ENCODE results near the gene PHOSPHO1.
"Not testable (repeated sequence)": the region's sequence is repeated elsewhere in the genome, so short reads cannot be mapped to it uniquely, and the experiment has no call there.

PHOSPHO1 gene, protein sequence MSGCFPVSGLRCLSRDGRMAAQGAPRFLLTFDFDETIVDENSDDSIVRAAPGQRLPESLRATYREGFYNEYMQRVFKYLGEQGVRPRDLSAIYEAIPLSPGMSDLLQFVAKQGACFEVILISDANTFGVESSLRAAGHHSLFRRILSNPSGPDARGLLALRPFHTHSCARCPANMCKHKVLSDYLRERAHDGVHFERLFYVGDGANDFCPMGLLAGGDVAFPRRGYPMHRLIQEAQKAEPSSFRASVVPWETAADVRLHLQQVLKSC

DNA sequence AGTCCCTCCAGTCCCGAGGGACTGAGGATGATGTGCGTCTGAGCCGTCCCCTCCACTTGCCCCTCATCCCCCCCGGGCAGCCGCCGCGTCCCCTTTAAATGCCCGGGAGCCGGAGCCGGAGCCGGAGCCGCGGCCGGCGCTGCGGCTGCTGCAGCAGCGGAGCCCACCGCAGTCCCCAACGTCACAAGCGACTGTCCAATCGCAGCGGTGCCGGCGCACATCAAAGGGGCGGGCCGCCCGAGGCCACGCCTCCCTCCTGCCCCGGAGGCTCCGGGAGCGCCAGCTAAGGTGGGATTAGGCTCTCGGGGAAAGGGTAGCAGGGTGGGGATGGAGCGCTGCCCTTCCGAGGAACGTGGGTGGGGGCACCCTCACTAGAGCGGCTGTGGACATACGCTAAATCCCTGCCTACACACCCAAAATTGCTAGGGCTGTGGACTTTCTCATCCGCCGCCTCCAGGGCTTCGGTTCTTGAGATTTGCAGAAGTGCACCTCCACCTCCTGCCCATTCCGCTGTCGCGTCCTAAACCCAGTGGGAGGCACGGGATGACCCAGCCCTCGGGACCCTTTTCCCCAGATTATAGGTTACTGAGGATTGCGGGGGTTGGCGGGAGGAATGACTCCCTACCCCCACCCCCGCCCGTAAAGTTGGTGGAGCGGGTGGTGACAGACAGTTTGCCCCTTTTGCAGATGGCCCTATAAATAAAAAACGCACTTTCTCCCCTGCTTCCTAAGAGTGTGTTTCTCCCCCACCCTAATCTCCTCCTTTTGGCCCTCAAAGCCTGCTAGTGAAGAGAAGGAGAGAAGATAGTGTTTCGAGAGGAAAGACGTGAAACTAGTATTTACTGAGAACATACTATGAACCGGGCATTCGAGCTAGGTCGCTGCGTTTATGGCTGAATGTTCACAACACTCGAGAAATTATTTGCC is at the start of gene PHOSPHO1:
Gene PHOSPHO1, minus strand, starts transcription at position 152 of the 927 bp plus-strand sequence. CDS start 4,096 bp downstream, outside the sequence.
- DNase-seq = peak; percentile 89

DNA sequence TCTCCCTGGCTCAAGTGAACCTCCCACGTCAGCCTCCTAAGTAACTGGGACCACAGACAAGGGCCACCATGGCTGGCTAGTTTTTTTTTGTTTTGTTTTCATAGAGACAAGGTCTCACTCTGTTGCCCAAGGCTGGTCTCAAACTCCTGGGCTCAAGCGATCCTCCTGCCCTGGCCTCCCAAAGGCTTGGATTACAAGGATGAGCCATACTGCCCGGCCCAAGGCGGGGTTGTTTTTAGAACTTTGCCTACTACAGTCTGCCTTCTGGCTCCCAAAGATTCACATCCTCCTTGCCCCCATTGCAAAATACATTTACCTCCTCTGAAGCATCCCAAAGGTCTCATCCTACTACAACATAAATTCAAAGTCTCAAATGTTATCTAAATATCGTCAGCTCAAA is 49.5 kb upstream of the PHOSPHO1 start:
- DNase-seq = no peak

DNA sequence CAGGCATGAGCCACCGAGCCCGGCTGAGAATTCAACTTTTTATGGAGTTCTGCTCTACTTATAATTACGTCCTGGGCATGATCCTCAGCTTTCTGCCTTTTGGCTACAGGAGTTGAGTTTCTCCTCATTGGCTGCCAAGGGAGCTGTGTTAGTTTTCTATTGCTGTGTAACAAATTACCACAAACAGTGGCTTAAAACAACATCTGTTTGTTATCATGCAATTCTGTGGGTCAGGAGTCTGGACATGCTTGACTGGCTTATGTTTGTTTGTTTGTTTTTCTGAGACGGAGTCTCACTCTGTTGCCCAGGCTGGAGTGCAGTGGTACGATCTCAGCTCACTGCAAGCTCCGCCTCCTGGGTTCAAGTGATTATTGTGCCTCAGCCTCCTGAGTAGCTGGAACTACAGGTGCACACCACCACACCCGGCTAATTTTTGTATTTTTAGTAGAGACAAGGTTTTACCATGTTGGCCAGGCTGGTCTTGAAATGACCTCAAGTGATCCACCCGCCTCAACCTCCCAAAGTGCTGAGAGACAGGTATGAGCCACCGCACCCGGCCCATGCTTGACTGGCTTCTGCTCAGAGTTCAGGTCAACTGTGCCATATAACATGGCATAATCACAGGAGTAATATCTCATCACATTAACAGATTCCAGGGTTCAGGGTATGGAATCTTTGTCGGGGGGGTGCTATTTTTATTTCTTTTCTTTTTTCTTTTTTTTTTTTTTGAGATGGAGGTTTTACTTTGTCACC is 48.9 kb upstream of the PHOSPHO1 start:
- DNase-seq = not testable (repeated sequence)

DNA sequence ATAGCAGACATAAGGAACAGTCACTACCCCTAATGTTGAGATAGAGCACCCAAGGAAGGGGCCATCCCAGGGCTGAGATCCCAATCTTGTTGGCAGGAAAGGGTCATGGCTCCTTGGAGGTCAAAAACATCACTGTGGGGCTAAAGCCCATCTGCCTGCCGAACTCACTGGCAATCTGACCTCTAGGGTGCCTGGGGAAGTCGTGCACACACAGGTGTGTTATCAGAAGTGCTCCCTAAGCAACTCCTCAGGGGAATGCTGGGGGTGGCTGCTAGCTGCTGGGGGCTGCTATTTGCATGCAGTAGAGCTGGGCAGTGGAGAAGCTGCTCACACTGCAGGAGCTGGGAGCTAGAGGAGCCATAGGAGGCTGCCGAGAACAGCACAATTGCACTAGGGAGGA is 47.5 kb upstream of the PHOSPHO1 start:
- DNase-seq = no peak

DNA sequence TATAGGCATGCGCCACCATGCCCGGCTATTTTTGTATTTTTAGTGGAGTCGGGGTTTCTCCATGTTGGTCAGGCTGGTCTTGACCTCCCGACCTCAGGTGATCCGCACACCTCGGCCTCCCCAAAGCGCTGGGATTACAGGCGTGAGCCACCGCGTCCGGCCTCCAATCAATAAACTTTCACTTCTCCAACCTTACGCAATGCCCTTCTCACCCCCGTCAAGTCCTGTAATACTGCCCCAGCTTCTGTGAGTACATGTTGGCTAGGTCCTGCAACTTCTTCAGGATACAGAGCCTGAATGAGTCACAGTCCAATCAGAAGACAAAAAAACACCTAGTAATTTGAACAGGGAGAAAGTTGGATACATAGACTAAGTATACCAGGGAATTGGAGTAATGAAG is 47.1 kb upstream of the PHOSPHO1 start:
- no peak for DNase-seq

DNA sequence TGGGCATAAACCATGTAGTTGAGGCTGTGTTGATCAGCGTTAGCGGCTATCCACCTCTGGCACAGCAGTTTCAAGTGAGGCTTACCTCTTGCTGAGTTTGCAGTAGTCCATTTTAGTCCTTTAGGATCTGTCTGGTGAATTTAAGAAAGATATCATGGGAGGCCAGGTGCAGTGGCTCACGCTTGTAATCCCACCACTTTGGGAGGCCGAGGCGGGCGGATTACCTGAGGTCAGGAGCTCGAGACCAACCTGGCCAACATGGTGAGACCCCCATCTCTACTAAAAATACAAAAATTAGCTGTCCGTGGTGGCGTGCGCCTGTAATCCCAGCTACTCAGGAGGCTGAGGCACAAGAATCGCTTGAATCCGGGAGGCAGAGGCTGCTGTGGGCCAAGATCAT is 45.4 kb upstream of the PHOSPHO1 start:
- not testable (repeated sequence) for DNase-seq

DNA sequence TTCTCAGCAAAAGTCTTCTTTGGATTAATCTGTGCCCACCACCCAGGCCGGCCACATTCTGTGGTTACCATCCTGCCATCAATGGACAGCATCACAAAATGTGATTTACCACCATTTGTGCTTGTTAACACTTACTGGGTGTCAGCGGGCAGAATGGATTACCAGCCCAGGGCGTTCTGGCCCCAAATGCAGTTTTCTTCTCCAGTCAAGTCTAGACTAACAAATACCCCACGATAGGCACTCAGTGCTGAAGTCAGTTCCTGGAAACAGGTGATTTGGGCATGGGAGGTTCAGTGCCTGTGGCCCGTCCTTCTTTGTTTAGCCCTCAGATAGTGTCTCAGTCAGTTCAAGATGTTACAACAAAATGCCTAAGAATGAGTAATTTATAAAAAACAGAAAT is 38.8 kb upstream of the PHOSPHO1 start:
- no peak for DNase-seq

DNA sequence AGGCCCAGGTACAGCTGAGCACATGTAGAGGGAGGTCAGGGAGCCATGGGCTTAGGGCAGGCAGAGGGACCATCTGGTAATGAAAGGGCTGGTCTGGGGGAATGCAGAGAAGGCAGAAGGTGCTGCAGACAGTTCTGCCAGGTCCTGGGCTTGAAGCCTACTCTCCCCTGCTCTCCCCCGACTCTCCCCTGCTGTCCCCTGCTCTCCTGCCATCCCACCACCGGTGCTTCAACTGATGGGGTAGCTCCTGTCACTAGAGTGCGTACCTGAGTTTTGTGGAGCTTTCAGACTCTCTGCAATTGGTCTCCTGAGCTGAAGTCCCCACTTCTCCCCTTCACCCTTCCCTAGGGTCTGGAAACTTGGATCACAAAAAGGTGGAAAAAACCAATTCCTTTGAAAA is 37.3 kb upstream of the PHOSPHO1 start:
- DNase-seq = no peak

DNA sequence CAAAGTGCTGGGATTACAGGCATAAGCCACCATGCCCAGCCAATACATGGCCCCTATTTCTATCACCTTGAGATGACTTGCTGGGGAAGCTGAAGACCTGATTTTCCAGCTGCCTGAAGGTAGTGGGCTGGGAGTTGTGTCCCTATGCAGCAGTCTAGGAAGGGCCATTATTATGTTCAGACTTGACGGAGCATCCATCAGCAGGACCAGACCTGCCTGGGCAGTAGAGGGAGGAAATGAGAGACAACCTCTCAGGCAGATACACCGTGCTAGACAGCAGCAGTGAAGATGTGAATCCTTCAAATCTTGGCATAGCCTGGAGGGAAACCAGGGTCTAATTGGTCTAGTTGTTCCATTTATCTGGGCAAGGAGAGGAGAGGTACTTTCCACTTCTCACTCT is 35.6 kb upstream of the PHOSPHO1 start:
- DNase-seq = no peak

DNA sequence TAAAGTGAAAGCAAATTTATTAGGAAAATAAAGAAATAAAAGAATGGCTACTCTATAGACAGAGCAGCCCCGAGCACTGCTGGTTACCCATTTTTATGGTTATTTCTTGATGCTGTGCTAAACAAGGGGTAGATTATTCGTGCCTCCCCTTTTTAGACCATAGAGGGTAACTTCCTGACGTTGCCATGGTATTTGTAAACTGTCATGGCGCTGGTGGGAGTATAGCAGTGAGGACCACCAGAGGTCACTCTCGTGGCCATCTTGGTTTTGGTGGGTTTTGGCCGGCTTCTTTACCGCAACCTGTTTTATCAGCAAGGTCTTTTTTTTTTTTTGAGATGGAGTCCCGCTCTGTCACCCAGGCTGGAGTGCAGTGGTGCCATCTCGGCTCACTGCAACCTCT is 31.0 kb upstream of the PHOSPHO1 start:
- not testable (repeated sequence) for DNase-seq

DNA sequence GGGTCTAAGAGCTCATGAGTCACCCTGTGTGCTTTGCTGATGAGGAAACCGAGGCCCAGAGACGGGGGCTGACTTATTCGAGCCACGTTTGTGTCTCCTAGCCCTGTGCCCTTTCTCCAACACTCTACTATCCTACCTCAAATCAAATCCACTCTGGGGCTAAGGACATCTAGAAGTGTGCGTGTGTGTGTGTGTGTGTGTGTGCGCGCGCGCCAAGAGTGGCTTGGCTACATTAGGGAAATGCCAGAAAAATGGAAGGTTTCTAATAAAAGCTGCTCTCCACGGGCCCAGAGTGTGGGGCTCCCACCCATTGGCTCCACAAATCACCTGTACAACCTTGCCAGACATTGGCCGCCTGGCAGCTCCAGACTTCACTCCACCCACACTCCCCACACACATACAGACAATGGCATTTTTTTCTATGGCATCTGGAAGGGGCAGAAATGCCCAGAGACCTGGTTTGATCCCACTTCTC is 30.3 kb upstream of the PHOSPHO1 start:
- peak; percentile 36 for DNase-seq

DNA sequence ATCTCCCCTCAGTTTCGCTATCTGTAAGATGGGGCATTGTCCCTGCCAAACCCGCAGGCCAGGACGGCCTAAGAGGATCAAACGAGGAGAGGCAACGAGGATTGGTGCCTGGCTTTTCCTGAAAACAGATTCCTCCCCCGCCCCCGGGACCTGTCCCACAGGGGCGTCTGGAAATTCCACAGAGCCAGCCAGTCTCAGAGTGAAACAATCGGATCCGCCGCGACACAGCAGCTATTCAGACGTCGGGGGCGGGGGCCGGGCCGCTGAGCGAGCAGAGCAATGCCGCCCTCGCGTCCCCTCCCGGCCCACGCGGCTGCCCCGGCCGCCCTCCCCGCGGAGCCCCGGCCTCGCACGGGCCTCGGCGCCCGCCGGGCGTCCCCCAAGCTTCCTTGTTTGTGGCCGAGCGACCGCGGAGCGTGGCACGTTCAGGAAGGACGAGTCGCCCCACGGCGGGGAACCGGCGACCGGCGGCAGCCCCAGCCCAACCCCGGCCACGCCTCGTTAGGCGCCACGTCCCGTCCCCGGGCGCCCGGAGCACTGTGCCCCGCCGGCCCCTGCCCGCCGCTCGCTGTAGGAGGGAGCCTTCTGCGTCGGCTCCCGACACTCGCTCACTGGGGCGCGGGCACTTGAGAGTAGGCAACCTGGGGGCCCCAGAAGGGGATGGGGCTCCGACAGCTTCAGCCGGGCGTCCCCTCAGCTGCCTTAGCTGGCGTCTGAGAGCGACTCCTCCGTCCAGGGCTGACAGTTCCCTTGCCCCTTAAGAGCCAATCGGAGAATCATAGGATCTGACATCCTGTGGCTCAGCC is 29.6 kb upstream of the PHOSPHO1 start:
- DNase-seq = peak; percentile 82

DNA sequence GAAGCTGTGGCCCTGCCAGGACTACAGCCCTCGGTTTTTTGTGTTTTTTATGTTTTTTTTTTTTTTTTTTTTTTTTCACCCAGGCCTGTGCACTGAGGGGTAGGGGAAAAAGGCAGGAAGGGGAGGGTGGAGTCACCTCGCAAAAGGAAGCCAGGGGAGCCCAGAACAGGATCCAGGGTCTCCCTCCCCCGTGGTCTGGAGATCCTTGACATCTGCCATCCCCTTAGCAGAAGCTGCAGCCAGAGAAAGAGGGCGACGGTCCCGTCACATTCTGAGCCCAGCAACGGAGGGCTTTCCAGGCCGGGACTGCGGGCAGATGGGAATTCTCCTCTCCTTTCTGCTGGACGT is 29.1 kb upstream of the PHOSPHO1 start:
- DNase-seq = no peak

DNA sequence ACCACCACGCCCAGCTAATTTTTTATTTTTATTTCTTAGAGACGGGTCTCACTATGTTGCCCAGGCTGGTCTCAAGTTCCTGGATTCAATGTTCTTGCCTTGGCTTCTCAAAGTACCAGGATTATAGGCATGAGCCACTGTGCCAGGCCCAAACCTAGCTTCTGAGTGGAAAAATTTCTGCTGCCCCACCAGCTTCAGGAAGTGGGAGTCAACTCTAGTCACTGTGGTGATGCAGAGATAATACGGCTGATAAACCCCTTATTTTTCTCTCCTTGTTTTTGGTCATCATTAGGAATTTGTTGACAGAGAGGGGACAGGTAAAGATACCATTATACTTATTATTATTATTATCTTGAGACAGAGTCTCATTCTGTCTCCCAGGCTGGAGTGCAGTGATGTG is 27.8 kb upstream of the PHOSPHO1 start:
- no peak for DNase-seq

DNA sequence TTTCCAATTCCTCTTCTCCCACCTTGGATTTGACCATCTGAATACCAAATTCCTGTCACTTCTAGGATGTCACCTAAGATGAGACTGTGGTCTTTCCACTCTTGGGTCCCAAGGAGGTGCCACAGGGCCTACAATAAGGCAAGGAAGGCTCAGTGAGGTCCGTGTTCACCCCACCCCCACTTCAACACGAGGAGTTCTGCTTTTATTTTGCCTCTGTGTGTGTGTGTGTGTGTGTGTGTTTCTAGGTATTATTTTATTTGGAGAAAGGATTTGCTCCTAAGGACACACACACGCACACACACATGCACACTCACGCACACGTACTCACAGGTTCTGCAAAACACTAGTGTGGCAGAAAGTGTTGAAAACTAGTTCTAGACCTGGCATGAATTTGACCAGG is 24.5 kb upstream of the PHOSPHO1 start:
- no peak for DNase-seq

DNA sequence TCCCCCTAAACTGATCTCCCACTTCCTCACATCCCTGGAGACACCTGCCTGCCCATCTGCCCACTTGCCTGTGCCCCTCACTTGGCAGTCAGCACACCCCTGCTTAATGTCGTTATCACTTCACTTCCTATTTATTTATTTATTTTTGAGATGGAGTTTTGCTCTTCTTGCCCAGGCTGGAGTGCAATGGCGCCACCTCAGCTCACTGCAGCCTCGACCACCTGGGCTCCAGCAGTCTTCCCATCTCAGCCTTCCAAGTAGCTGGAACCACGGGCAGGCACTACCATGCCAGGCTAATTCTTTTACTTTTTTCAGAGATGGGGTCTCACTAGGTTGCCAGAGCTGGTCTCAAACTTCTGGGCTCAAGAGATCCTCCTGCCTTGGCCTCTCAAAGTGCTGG is 23.5 kb upstream of the PHOSPHO1 start:
- no peak for DNase-seq

DNA sequence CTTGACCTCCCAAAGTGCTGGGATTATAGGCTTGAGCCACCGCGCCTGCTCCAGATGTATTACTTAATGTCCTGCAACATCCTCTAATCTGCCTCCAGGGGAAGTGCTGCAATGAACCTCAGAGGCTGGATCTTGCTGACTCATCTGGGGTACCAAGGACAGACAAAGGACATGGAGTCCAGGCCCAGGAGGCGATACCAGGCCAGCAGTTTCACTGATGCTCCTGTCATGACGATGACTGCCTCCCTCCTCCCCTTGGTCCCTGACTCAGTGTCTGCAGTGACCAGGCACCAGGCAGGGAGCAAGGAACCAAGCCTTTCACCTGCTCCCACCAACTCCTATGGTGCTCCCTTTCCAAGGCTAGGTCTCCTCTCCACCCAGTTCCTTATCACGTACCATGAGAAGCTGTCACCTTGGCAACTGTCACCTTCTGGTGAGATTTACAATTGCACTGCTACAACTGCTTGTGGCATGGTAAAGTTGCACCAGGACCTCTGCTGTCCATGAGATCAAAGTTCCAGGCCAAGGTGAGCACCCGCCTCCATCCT is 21.6 kb upstream of the PHOSPHO1 start:
- no peak for DNase-seq

DNA sequence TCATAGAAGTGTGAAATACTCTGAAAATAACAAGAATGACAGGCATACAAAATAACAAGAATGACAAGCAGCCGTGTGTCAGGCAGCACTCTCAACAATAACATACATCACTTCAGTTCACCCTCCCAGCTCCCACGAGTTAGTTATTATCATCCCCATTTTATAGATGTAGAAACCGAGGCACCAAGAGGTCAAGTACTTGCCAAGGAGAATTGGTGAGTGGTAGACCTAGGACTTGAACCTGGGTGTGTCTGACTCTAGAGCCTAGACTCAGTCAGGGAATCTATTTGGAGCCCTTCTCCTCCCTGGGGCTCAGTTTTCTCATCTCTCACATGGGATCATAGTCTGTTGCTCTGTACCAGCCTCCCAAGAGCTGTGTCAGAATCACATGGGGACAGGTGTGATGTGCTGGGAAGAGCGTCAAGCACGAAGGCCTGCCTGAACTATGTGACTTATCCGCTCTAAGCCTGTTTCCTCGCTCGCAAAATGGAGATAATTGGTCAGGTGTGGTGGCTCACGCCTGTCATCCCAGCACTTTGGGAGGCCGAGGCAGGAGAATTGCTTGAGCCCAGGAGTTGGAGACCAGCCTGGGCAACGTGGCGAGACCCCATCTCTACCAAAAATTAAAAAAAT is 19.4 kb upstream of the PHOSPHO1 start:
- no peak for DNase-seq

DNA sequence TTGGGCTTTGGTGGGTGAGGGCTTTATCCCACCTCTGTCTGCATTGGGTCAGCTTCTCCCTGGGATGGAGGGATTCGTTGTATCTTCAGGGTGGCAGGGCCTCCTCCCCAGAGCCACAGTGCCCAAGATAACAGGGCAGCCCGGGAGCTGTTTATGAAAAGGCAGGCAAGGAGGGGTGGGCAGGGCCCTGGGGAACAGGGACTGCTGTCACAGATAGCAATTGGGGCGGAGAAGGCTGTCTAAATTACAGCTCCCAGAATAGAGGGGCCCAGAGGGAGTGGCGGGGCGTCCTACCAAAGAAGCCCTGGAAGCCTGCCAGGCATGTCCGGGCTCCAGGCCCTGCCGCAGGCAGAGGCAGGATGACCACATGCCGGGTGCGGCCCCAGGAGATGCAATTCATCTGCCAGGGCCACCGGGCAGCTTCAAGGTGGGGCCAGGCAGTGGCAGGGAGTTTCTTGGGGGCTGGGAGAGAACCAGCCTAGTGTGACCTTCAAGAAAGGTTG is 18.8 kb upstream of the PHOSPHO1 start:
- peak; percentile 84 for DNase-seq

DNA sequence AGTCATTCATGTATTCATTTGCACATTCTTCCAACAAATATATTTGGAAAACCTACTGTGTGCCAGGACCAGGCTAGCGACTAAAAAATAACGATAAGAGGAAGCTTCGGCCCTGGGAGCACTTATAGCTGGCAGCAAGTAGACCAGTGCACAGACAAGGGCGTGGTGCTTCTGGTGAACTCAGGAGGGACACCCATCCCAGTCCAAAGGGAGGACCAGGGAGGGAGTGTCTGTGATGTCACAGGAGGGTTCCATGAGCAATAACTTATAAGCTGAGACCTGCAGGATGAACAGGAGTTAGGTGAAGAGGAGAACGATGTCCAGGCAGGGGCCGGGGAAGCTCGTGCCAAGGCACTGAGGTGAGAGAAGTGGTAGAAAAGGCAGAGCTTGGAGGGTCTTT is 17.4 kb upstream of the PHOSPHO1 start:
- DNase-seq = no peak

DNA sequence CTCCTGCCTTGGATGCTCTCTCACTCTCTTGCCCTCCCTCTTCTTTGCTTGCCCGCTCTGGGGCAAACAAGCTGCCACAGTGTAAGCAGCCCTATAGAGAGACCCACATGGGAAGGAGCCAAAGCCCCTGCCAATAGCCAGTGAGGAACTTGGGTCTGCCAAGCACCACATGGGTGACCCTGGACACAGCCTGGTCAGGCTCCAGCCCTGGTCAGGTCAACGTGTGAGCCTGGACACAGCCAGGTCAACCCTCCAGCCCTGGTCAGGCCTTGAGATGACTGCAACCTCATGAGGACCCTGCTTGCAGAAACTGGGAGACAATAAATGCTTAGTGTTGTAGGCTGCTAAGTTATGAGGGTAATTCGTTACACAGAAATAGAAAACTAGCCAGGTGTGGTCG is 14.3 kb upstream of the PHOSPHO1 start:
- DNase-seq = no peak

DNA sequence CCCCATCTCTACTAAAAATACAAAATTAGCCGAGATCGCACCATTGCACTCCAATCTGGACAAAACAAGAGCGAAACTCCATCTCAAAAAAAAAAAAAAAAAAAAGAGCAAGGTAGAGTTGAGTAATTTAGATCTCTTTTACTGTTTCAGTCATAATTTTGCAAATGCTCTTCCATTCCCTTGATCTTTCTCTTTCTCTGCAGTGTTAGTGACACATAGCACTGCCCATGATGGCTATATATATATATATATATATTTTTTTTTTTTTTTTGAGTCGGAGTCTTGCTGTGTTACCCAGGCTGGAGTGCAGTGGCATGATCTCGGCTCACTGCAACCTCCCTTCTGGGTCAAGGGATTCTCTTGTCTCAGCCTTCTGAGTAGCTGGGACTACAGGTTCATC is 12.2 kb upstream of the PHOSPHO1 start:
- no peak for DNase-seq

All from left hindlimb (tissue), 1 donor.